Endothelial cell of umbilical vein (primary cell): ENCODE results near the gene PHLPP1. TPM values are rescaled to one million over a fixed set of nuclear protein-coding genes. Genes with fewer than 3 reads are reported as not detected.

Experiments
- BruUV-seq: library from RNA; stranded (reverse); fragments of 400-500 nt; replicated peaks from 2 replicates; lab custom pipeline; 2021; lab: Mats Ljungman, UMichigan
- CTCF ChIA-PET: fragments of 300-600, 350-600 bp; sonication (Branson Sonifier 250); formaldehyde crosslinking; loops from one replicate; lab custom pipeline; 2021; ENCODE audit warnings: antibody characterized with exemption, inconsistent platforms; lab: Charles Lee
- POLR2A ChIA-PET: fragments of 300-600, 350-600 bp; sonication (Branson Sonifier 250); formaldehyde crosslinking; loops from one replicate; lab custom pipeline; 2021; ENCODE audit warnings: antibody characterized with exemption, inconsistent platforms; lab: Charles Lee
- DNase-seq: peaks from one replicate; pipeline ENCODE4 v3.0.0-alpha.2; 2011; ENCODE audit warnings: low read depth, low spot score
- FAIRE-seq: peaks from 2 replicates; lab custom pipeline; 2011; peaks lifted over from hg19 to GRCh38; lab: Jason Lieb, UNC
- H2AFZ ChIP-seq: 2 replicates; pipeline ENCODE4 v1.6.0; 2012; ENCODE audit warnings: low read depth, low read length, control low read depth, inconsistent platforms
- H3K27ac ChIP-seq: 2 replicates; pipeline ENCODE4 v1.5.1; 2011; ENCODE audit warnings: low read depth, mild to moderate bottlenecking, control low read depth, low read length, moderate library complexity; ENCODE audit not compliant: insufficient read depth
- H3K27me3 ChIP-seq, 2 experiments: 2 replicates each; pipeline versions ENCODE4 v1.6.0 to v1.6.1; 2011; ENCODE audit warnings: low read length in 2 of 2, mixed read lengths in 1 of 2; ENCODE audit not compliant: control insufficient read depth in 2 of 2, insufficient read depth in 2 of 2
- H3K36me3 ChIP-seq, 2 experiments: 2 replicates in 1 of 2; 3 replicates in 1 of 2; pipeline ENCODE4 v1.5.1; 2011; ENCODE audit warnings: low read length in 2 of 2, mild to moderate bottlenecking in 1 of 2, moderate library complexity in 1 of 2; ENCODE audit not compliant: control insufficient read depth in 2 of 2, insufficient read depth in 2 of 2; ENCODE audit errors: extremely low read depth in 1 of 2
- H3K4me1 ChIP-seq: 3 replicates; pipeline ENCODE4 v1.5.1; 2011; ENCODE audit warnings: mild to moderate bottlenecking, low read length; ENCODE audit not compliant: control insufficient read depth, insufficient read depth; ENCODE audit errors: extremely low read depth
- H3K4me2 ChIP-seq: 2 replicates; pipeline ENCODE4 v1.6.1; 2011; ENCODE audit warnings: low read length, control low read depth, mixed read lengths; ENCODE audit not compliant: insufficient read depth
- H3K4me3 ChIP-seq, 3 experiments: fragments of 200-600 bp in 1 of 3; sonication (generic), shearing (Covaris generic) in 1 of 3; replicated peaks in 1 of 3; 2 replicates each; pipeline ENCODE4 v1.5.1; 2011 to 2016; ENCODE audit warnings: control low read depth in 3 of 3, low read length in 3 of 3, mild to moderate bottlenecking in 2 of 3, inconsistent platforms in 1 of 3, low read depth in 1 of 3, moderate library complexity in 1 of 3; ENCODE audit not compliant: insufficient read depth in 1 of 3
- H3K79me2 ChIP-seq: 2 replicates; pipeline ENCODE4 v1.6.0; 2012; ENCODE audit warnings: low read length, inconsistent platforms; ENCODE audit not compliant: control insufficient read depth, insufficient read depth
- H3K9ac ChIP-seq: replicated peaks from 2 replicates; pipeline ENCODE3; 2011; ENCODE audit warnings: low read length, control low read depth; ENCODE audit not compliant: insufficient read depth; ENCODE audit errors: extremely low read depth
- H3K9me1 ChIP-seq: replicated peaks from 3 replicates; pipeline ENCODE4 v1.6.0; 2011; ENCODE audit warnings: mild to moderate bottlenecking, low read length; ENCODE audit not compliant: control insufficient read depth, insufficient read depth; ENCODE audit errors: extremely low read depth
- H3K9me3 ChIP-seq: replicated peaks from 2 replicates; pipeline ENCODE4 v1.5.1; 2012; ENCODE audit warnings: low read length, inconsistent platforms; ENCODE audit not compliant: control insufficient read depth, insufficient read depth
- H4K20me1 ChIP-seq: replicated peaks from 2 replicates; pipeline ENCODE3; 2011; ENCODE audit warnings: mild to moderate bottlenecking, low read length; ENCODE audit not compliant: control insufficient read depth, insufficient read depth; ENCODE audit errors: extremely low read depth
- FOS ChIP-seq: IDR thresholded peaks from 2 replicates; pipeline ENCODE4 v1.6.1; 2011; ENCODE audit warnings: mild to moderate bottlenecking, low read length, moderate library complexity, borderline replicate concordance; ENCODE audit not compliant: insufficient read depth
- MAX ChIP-seq: IDR thresholded peaks from 2 replicates; pipeline ENCODE4 v1.6.1; 2011; ENCODE audit not compliant: insufficient read depth, insufficient read length
- MYC ChIP-seq: IDR thresholded peaks from one replicate; pipeline ENCODE4 v1.6.1; 2011; ENCODE audit warnings: mild to moderate bottlenecking, low read depth, low read length
- POLR2A ChIP-seq: IDR thresholded peaks from 2 replicates; pipeline ENCODE4 v1.6.1; 2012; ENCODE audit warnings: low read depth, mild to moderate bottlenecking, control low read depth, low read length
- POLR2AphosphoS5 ChIP-seq: IDR thresholded peaks from 2 replicates; pipeline ENCODE4 v1.6.1; 2012; ENCODE audit warnings: low read depth, mild to moderate bottlenecking, control low read depth, low read length, moderate library complexity; ENCODE audit not compliant: insufficient read depth
- dilution Hi-C: fragments of 300-500 bp; cut with MboI; formaldehyde crosslinking; loops from one replicate; pipeline ENCODE4 v1.15.0; 2019; ENCODE audit warnings: low sequenced_read_pairs; ENCODE audit not compliant: extremely low pct_ligation_motif_present
- intact Hi-C: fragments of 100-400 bp; cut with micrococcal nuclease; formaldehyde crosslinking; loops from one replicate; pipeline ENCODE4 v1.10.0; 2022
- polyA plus RNA-seq, 4 experiments: library from polyadenylated mRNA; depleted of rRNA in 3 of 4; stranded (reverse) in 3 of 4; unstranded in 1 of 4; fragments of >200 nt; gene quantifications; 2 replicates each; pipeline versions ENCODE4 v1.2.1 to v1.2.3, GENCODE V29; 2011 to 2012; ENCODE audit warnings: missing spikeins in 1 of 4
- total RNA-seq: library from RNA; stranded (reverse); gene quantifications from 2 replicates; pipeline ENCODE4 v1.2.3, GENCODE V29; 2021

Gene PHLPP1
- total and polyA plus RNA-seq, 2 donors (not counting 3 experiments of a cell fraction or from before 2014, with no cell fraction given): 4.0 to 10.8 TPM

- Histone ChIP-seq H3K79me2 (no peaks in the 10 kb centered on the region), H3K4me3 (no peak overlapping the region), H3K27ac (no peak overlapping the region), H3K4me1 (no peaks in the 10 kb centered on the region), H3K4me2 (no peak overlapping the region), H3K9me3 (no peaks in the 10 kb centered on the region), H3K9me1 (no peaks in the 10 kb centered on the region), H4K20me1 (no peaks in the 10 kb centered on the region), H3K27me3 (no peaks in the 10 kb centered on the region), H3K36me3 (no peaks in the 10 kb centered on the region), H2AFZ (no peak overlapping the region), H3K9ac (no peak overlapping the region)
- ChIA-PET POLR2A (no interaction called here), CTCF (no interaction called here)
- TF ChIP-seq MYC (no peak), MAX (no peak), POLR2AphosphoS5 (no peak), POLR2A (no peak)
- intact Hi-C loops (no loop called here), dilution Hi-C loops (no loop called here)
- FAIRE-seq (no peak), DNase-seq (no peak)
- no TSS peak for BruUV-seq
Observed at GRCh38 chr18:62914871-62915392, 199.6 kb downstream of the PHLPP1 start.

- Histone ChIP-seq H3K9me1 (no peaks in the 10 kb centered on the region), H2AFZ (no peak overlapping the region), H3K79me2 (no peaks in the 10 kb centered on the region), H3K4me1 (no peaks in the 10 kb centered on the region), H3K27me3 (no peaks in the 10 kb centered on the region), H3K4me2 (no peak overlapping the region), H3K27ac (no peak overlapping the region), H4K20me1 (no peaks in the 10 kb centered on the region), H3K4me3 (no peak overlapping the region), H3K36me3 (peaks cover 0 to 3% of the 10 kb centered on the region in 2 experiments), H3K9me3 (no peaks in the 10 kb centered on the region), H3K9ac (no peak overlapping the region)
- POLR2A ChIA-PET: no interaction called here
- intact Hi-C loops (no loop called here), dilution Hi-C loops (no loop called here)
- FAIRE-seq: no peak
- no TSS peak for BruUV-seq
- DNase-seq: no peak
- TF ChIP-seq FOS: no peak
- CTCF ChIA-PET: no interaction called here
Observed at GRCh38 chr18:62918361-62918760, 203.0 kb downstream of the PHLPP1 start.
